ENCODE data around the gene VPS37C.

- TF ChIP-seq CTCF (conservative IDR thresholded peaks at IDR 0.05; ENCODE audit: low read depth, low read length), result no peak
- no peak for TF ChIP-seq EZH2 (IDR thresholded peaks at IDR 0.05; ENCODE audit: borderline replicate concordance, low read depth, low read length, poor library complexity, severe bottlenecking)
Observed at GRCh38 chr11:61172888-61173287, 11.7 kb upstream of the VPS37C start.

Measured in A673 (cell line).